GM18526 (cell line): ENCODE results near the gene ACOX2.

Experiments
- POLR2A ChIP-seq: IDR thresholded peaks from 3 replicates; pipeline ENCODE4 v1.6.1; 2011; ENCODE audit not compliant: insufficient read length; ENCODE audit errors: extremely low read depth

The ACOX2 gene

GRCh38 chr3:58463181-58463941 lies 73.6 kb downstream of the ACOX2 start:
- no peak for TF ChIP-seq POLR2A

GRCh38 chr3:58462829-58463180 lies 74.2 kb downstream of the ACOX2 start:
- no peak for TF ChIP-seq POLR2A

GRCh38 chr3:58459160-58459559 lies 77.8 kb downstream of the ACOX2 start:
- TF ChIP-seq POLR2A = no peak
